ENCODE measurements around the gene FOXD4L6.
"Not testable (repeated sequence)": the region's sequence is repeated elsewhere in the genome, so short reads cannot be mapped to it uniquely, and the experiment has no call there.

- not testable (repeated sequence) for TF ChIP-seq CTCF (IDR thresholded peaks at IDR 0.05); TAF1 (IDR thresholded peaks at IDR 0.05; ENCODE audit: borderline replicate concordance, low read depth, low read length); REST (IDR thresholded peaks at IDR 0.05; ENCODE audit: low read depth, low read length); MAX (IDR thresholded peaks at IDR 0.05; ENCODE audit: low read depth); EP300 (IDR thresholded peaks at IDR 0.05; ENCODE audit: borderline replicate concordance in 1 of 2, low read depth in 1 of 2, low read length in 1 of 2)
These were observed 22.8 kb downstream of the FOXD4L6 start for GRCh38 chr9:41105557-41106253.

Data from SK-N-SH (cell line).